Central memory CD4-positive, alpha-beta T cell (primary cell): Measurements from ENCODE around the gene STK24.
"Not testable (repeated sequence)": the region's sequence is repeated elsewhere in the genome, so short reads cannot be mapped to it uniquely, and the experiment has no call there.

Experiments used
- DNase-seq: peaks from one replicate; pipeline ENCODE4 v3.0.0; 2022

STK24 gene

GRCh38 chr13:98581971-98582702 is 5.2 kb upstream of the STK24 start:
- DNase-seq: no peak

GRCh38 chr13:98581381-98581780 is 4.5 kb upstream of the STK24 start:
- no peak for DNase-seq

- DNase-seq: no peak
Measured at GRCh38 chr13:98580420-98580819, 3.5 kb upstream of the STK24 start.

- no peak for DNase-seq
Measured at GRCh38 chr13:98577836-98578285, 954 bp upstream of the STK24 start.

- peak; percentile 47 for DNase-seq
Measured at GRCh38 chr13:98576200-98576945, 534 bp downstream of the STK24 start.

- no peak for DNase-seq
Measured at GRCh38 chr13:98575904-98576199, 1.1 kb downstream of the STK24 start.

- no peak for DNase-seq
Measured at GRCh38 chr13:98575009-98575903, 1.7 kb downstream of the STK24 start.

GRCh38 chr13:98571955-98572662 is 4.8 kb downstream of the STK24 start:
- DNase-seq: peak; percentile 42

GRCh38 chr13:98570929-98571372 is 6.0 kb downstream of the STK24 start:
- DNase-seq: peak; percentile 61

GRCh38 chr13:98569494-98570367 is 7.2 kb downstream of the STK24 start:
- DNase-seq: not testable (repeated sequence)

- no peak for DNase-seq
Measured at GRCh38 chr13:98568918-98569317, 8.0 kb downstream of the STK24 start.

- no peak for DNase-seq
Measured at GRCh38 chr13:98567140-98567539, 9.8 kb downstream of the STK24 start.

- no peak for DNase-seq
Measured at GRCh38 chr13:98565726-98566565, 11.0 kb downstream of the STK24 start.

GRCh38 chr13:98564204-98564603 is 12.7 kb downstream of the STK24 start:
- DNase-seq: no peak

- peak; percentile 68 for DNase-seq
Measured at GRCh38 chr13:98563071-98563470, 13.8 kb downstream of the STK24 start.

GRCh38 chr13:98559169-98559568 is 17.7 kb downstream of the STK24 start:
- DNase-seq: no peak

GRCh38 chr13:98557937-98558792 is 18.7 kb downstream of the STK24 start:
- DNase-seq: no peak

GRCh38 chr13:98556968-98557631 is 19.8 kb downstream of the STK24 start:
- no peak for DNase-seq
